WTC11 (cell line): ENCODE measurements around the gene SORCS2.

Experiments
- ATF3 ChIP-seq: sonication (generic); formaldehyde crosslinking; conservative IDR thresholded peaks from 2 replicates; pipeline ENCODE4 v1.8.1; 2022; ENCODE audit warnings: mild to moderate bottlenecking, missing genetic modification reagents
- CREM ChIP-seq: sonication (generic); formaldehyde crosslinking; IDR thresholded peaks from 2 replicates; pipeline ENCODE4 v1.8.1; 2022; ENCODE audit warnings: mild to moderate bottlenecking, missing genetic modification reagents, moderate library complexity
- CTCF ChIP-seq: fragments of 200-600 bp; IDR thresholded peaks from 2 replicates; pipeline ENCODE4 v1.8.0; 2022; ENCODE audit warnings: antibody characterized with exemption
- E2F5 ChIP-seq: sonication (generic); formaldehyde crosslinking; IDR thresholded peaks from 2 replicates; pipeline ENCODE4 v1.8.1; 2022; ENCODE audit warnings: mild to moderate bottlenecking, moderate library complexity, missing genetic modification reagents
- ETV6 ChIP-seq: sonication (generic); formaldehyde crosslinking; IDR thresholded peaks from 2 replicates; pipeline ENCODE4 v1.8.1; 2022; ENCODE audit warnings: mild to moderate bottlenecking, missing genetic modification reagents
- FOXP1 ChIP-seq: sonication (generic); formaldehyde crosslinking; IDR thresholded peaks from 2 replicates; pipeline ENCODE4 v1.8.0; 2022; ENCODE audit warnings: missing genetic modification reagents, mild to moderate bottlenecking, moderate library complexity, borderline replicate concordance
- RORB ChIP-seq: fragments of 250-450 bp; sonication (Bioruptor Pico); IDR thresholded peaks from 2 replicates; pipeline ENCODE4 v1.9.0; 2021; ENCODE audit warnings: mild to moderate bottlenecking

- TF ChIP-seq CREM (CRISPR knock-in tag) (no peak), CTCF (no peak), E2F5 (no peak), ETV6 (CRISPR knock-in tag) (no peak), FOXP1 (CRISPR knock-in tag) (no peak), RORB (no peak), ATF3 (no peak)
Observed at GRCh38 chr4:7501314-7501713, 309.0 kb downstream of the SORCS2 start.
